SW 1271 (cell line): ENCODE measurements around the gene PCP4.

Experiments
- DNase-seq, 2 experiments: peaks; one replicate each; lab custom pipeline; 2025; lab: John Stamatoyannopoulos, UW

Gene PCP4

DNA sequence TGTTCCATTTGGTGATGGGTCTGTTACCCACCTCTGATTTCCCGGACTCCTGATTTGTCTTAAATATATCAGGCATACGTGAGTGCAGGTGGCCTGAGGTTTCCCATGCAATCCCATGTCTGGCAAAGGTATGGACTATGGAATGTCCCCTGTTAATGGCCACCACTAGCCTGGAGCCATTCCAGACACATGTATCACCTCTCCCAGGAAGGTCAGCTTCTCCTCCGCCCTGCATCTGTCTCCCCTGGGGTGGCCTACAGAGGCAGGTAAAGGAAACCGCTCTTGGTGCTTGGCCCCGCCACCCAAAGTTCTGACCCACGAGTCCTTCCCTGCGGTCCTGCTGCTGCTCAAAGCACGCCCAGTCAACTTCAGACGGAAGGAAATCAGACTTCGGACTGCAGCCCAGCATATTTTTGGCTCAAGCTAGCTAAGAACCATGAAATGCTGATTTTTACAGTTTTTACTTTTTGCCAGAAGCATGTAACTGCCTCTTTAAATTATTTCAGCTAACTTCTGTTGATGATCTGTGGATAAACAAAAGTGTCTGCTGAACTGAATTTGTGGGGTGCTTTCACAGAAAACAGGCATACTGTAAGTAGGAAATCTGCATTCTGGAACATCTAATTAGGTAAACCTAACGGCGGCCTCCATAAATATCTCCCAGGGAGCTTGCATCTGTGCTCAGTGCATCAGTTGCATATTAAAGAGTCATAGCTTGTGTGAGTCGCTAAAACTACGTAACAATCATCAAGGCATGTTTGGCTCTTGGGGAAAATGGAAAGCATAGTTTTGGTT is 105.9 kb downstream of the PCP4 start:
- no peak for DNase-seq

DNA sequence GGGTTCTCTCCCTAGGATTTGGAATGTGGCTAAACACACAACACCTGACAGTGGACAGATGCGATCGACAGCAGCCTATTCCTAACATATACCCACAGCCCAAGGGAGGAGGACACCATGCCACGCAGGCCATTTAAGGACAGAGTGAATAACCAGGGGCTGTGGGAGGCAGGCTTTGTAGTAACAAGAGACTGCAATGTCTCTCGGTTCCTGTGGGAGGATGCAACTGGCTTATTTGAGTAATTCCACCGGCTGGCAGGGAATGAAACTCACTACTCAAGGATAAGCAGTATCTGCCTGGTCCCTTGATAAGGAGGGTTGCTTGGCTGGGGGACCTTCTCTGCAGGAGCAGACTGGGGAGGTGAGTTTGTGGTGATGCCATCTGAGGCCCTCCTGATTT is 109.6 kb downstream of the PCP4 start:
- no peak for DNase-seq
